H9 (cell line): ENCODE measurements around the gene NDST1. TPM values are rescaled to one million over a fixed set of nuclear protein-coding genes. Genes with fewer than 3 reads are reported as not detected.

Source experiments
- DNase-seq: peaks from one replicate; pipeline ENCODE4 v3.0.0-alpha.2; 2017
- H2AFZ ChIP-seq: one replicate; pipeline ENCODE4 v1.6.1; 2013; ENCODE audit warnings: mild to moderate bottlenecking, low read length, control low read depth, moderate library complexity
- H2AK5ac ChIP-seq: 2 replicates; pipeline ENCODE4 v1.6.1; 2013; ENCODE audit warnings: low read length, control low read depth, mixed read lengths; ENCODE audit not compliant: insufficient read length
- H2BK120ac ChIP-seq: one replicate; pipeline ENCODE4 v1.6.1; 2013; ENCODE audit warnings: low read depth, mild to moderate bottlenecking, low read length, control low read depth, inconsistent platforms; ENCODE audit not compliant: poor library complexity, severe bottlenecking
- H2BK12ac ChIP-seq: 2 replicates; pipeline ENCODE4 v1.6.1; 2013; ENCODE audit warnings: low read length, control low read depth, mixed read lengths, low read depth; ENCODE audit not compliant: insufficient read length
- H2BK15ac ChIP-seq: 2 replicates; pipeline ENCODE4 v1.6.1; 2013; ENCODE audit warnings: low read depth, low read length, control low read depth
- H2BK20ac ChIP-seq: one replicate; pipeline ENCODE4 v1.6.1; 2013; ENCODE audit warnings: low read depth, mild to moderate bottlenecking, low read length, control low read depth, inconsistent platforms; ENCODE audit not compliant: poor library complexity, severe bottlenecking
- H2BK5ac ChIP-seq: 2 replicates; pipeline ENCODE4 v1.6.1; 2013; ENCODE audit warnings: low read length, control low read depth, mixed read lengths; ENCODE audit not compliant: insufficient read length
- H3K14ac ChIP-seq: 2 replicates; pipeline ENCODE4 v1.6.1; 2013; ENCODE audit warnings: low read length, control low read depth; ENCODE audit not compliant: insufficient read depth
- H3K18ac ChIP-seq: 2 replicates; pipeline ENCODE4 v1.6.1; 2013; ENCODE audit warnings: low read depth, mild to moderate bottlenecking, mixed read lengths, low read length, control low read depth; ENCODE audit not compliant: insufficient read length
- H3K23ac ChIP-seq: 2 replicates; pipeline ENCODE4 v1.6.1; 2013; ENCODE audit warnings: low read length, control low read depth, mixed read lengths, low read depth; ENCODE audit not compliant: insufficient read length
- H3K23me2 ChIP-seq: 2 replicates; pipeline ENCODE4 v1.6.1; 2013; ENCODE audit warnings: low read depth, mild to moderate bottlenecking, mixed read lengths, low read length, control low read depth; ENCODE audit not compliant: insufficient read length, poor library complexity, severe bottlenecking
- H3K27ac ChIP-seq: 2 replicates; pipeline ENCODE4 v1.5.1; 2013; ENCODE audit warnings: low read length, control low read depth, mixed read lengths, low read depth; ENCODE audit not compliant: insufficient read length
- H3K27me3 ChIP-seq: 2 replicates; pipeline ENCODE4 v1.6.1; 2013; ENCODE audit warnings: low read length, control low read depth, inconsistent platforms; ENCODE audit not compliant: insufficient read depth
- H3K4ac ChIP-seq: 2 replicates; pipeline ENCODE4 v1.6.1; 2013; ENCODE audit warnings: low read depth, mild to moderate bottlenecking, control low read depth, inconsistent platforms, low read length, moderate library complexity
- H3K4me1 ChIP-seq: 2 replicates; pipeline ENCODE4 v1.6.1; 2013; ENCODE audit warnings: low read length, control low read depth, inconsistent platforms; ENCODE audit not compliant: insufficient read depth
- H3K4me2 ChIP-seq: 2 replicates; pipeline ENCODE4 v1.6.1; 2013; ENCODE audit warnings: low read length, control low read depth, mixed read lengths; ENCODE audit not compliant: insufficient read length, insufficient read depth
- H3K56ac ChIP-seq: 2 replicates; pipeline ENCODE4 v1.6.1; 2013; ENCODE audit warnings: low read depth, mild to moderate bottlenecking, mixed read lengths, low read length, control low read depth; ENCODE audit not compliant: insufficient read length
- H3K79me1 ChIP-seq: 2 replicates; pipeline ENCODE4 v1.6.1; 2013; ENCODE audit warnings: low read depth, mild to moderate bottlenecking, moderate library complexity, low read length, control low read depth, inconsistent platforms; ENCODE audit not compliant: insufficient read depth, poor library complexity, severe bottlenecking
- H3K79me2 ChIP-seq: 2 replicates; pipeline ENCODE4 v1.6.1; 2013; ENCODE audit warnings: low read length, control low read depth, inconsistent platforms; ENCODE audit not compliant: insufficient read depth
- H3K9ac ChIP-seq: 2 replicates; pipeline ENCODE4 v1.6.1; 2013; ENCODE audit warnings: low read length, control low read depth, mixed read lengths; ENCODE audit not compliant: insufficient read length; ENCODE audit errors: extremely low read depth
- H3K9me3 ChIP-seq: one replicate; pipeline ENCODE4 v1.6.1; 2013; ENCODE audit warnings: low read depth, low read length, inconsistent platforms; ENCODE audit not compliant: control insufficient read depth
- H3T11ph ChIP-seq: one replicate; pipeline ENCODE4 v1.6.1; 2013; ENCODE audit warnings: mild to moderate bottlenecking, low read length, control low read depth, inconsistent platforms
- H4K20me1 ChIP-seq: one replicate; pipeline ENCODE4 v1.6.1; 2013; ENCODE audit not compliant: control insufficient read depth, insufficient read length, insufficient read depth
- H4K5ac ChIP-seq: 2 replicates; pipeline ENCODE4 v1.6.1; 2013; ENCODE audit warnings: low read depth, mild to moderate bottlenecking, mixed read lengths, low read length, control low read depth; ENCODE audit not compliant: insufficient read length
- H4K8ac ChIP-seq: replicated peaks from 2 replicates; pipeline ENCODE4 v1.6.1; 2013; ENCODE audit warnings: low read length, control low read depth, mixed read lengths, low read depth; ENCODE audit not compliant: insufficient read length
- H4K91ac ChIP-seq: 2 replicates; pipeline ENCODE4 v1.6.1; 2013; ENCODE audit warnings: low read depth, mild to moderate bottlenecking, moderate library complexity, mixed read lengths, low read length, control low read depth; ENCODE audit not compliant: insufficient read length
- H3K27ac Mint-ChIP-seq, 3 experiments: 2 replicates in 2 of 3; 3 replicates in 1 of 3; pipeline ENCODE4 v1.8.0; 2020 to 2021; ENCODE audit warnings: mixed read lengths in 3 of 3, mild to moderate bottlenecking in 1 of 3, moderate library complexity in 1 of 3
- H3K27me3 Mint-ChIP-seq: 2 replicates; pipeline ENCODE4 v1.8.0; 2021; ENCODE audit warnings: low read depth, mild to moderate bottlenecking, moderate library complexity, mixed read lengths
- H3K36me3 Mint-ChIP-seq, 3 experiments: 2 replicates in 2 of 3; 3 replicates in 1 of 3; pipeline ENCODE4 v1.8.0; 2020 to 2021; ENCODE audit warnings: low read depth in 3 of 3, mixed read lengths in 3 of 3; ENCODE audit not compliant: insufficient read depth in 1 of 3
- H3K4me1 Mint-ChIP-seq, 2 experiments: 2 replicates each; pipeline ENCODE4 v1.8.0; 2020; ENCODE audit warnings: mixed read lengths in 2 of 2
- H3K4me3 Mint-ChIP-seq, 2 experiments: 2 replicates in 1 of 2; 3 replicates in 1 of 2; pipeline ENCODE4 v1.8.0; 2020 to 2021; ENCODE audit warnings: mild to moderate bottlenecking in 2 of 2, mixed read lengths in 2 of 2, moderate library complexity in 1 of 2
- H3K9me3 Mint-ChIP-seq, 2 experiments: 2 replicates in 1 of 2; 3 replicates in 1 of 2; pipeline ENCODE4 v1.8.0; 2020; ENCODE audit warnings: mild to moderate bottlenecking in 2 of 2, mixed read lengths in 2 of 2, moderate library complexity in 1 of 2
- CTCF ChIP-seq: fragments of 200-600 bp; sonication (generic); conservative IDR thresholded peaks from 3 replicates; pipeline ENCODE4 v1.8.0; 2021; ENCODE audit warnings: antibody characterized with exemption, mild to moderate bottlenecking
- WGBS: extraction: QIAGEN DNeasy Blood & Tissue Kit; methylation state at CpG from one replicate; pipeline ENCODE4 v1.1.7; 2013; ENCODE audit warnings: missing lambda C conversion rate, low lambda C conversion rate, mixed read lengths; ENCODE audit not compliant: insufficient read length; ENCODE audit errors: extremely low coverage; 5-methylcytosine and 5-hydroxymethylcytosine counted together
- total RNA-seq: library from RNA; stranded (reverse); gene quantifications from 2 replicates; pipeline ENCODE4 v1.2.1, GENCODE V29; 2021

NDST1 gene
- total RNA-seq, 1 experiment from 2014 or later: 65.5 TPM

DNA sequence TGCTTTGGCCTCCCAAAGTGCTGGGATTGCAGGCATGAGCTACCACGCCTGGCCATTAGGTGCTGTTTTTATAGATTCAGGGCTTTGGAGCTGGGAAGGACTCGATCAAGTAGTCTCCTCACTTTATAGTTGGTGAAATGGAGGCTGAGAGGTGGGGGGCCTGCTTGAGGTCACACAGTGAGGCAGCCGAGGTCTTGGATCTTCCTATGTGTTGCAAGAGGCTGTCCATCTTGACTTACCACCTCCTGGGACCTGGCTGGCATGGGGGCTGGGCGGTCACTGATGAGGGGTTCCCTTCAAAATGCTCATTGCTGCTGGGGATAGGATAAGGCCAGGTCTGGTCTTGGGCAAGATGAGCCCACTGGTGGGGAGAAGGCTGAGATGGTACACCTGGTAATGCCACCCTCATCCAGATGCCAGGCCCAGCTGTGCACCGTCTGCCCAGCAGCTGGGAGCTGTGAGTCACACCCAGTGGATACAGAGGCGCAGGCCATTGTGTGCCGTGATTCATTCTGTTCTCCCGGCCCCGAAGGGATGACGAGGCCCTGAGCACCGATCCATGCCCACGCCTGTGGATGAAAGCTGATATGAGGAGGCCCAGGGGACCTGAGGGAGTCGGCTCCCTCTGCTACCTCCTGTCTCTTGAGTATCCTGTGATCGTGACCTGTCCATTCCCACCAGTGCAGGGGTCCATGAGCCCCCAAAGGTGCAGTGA is 10.5 kb upstream of the NDST1 start:
- Histone ChIP-seq H3K23ac (no peak overlapping the region), H3K4me1 (peaks cover 12% of the 10 kb centered on the region), H2BK12ac (no peak overlapping the region), H3K14ac (no peak overlapping the region), H4K20me1 (no peaks in the 10 kb centered on the region), H3K27ac (no peak overlapping the region), H2BK15ac (no peak overlapping the region), H3K23me2 (no peaks in the 10 kb centered on the region), H2BK120ac (no peak overlapping the region), H3T11ph (no peak overlapping the region), H3K79me1 (peaks cover 14% of the 10 kb centered on the region), H4K8ac (no peak overlapping the region), H3K18ac (no peak overlapping the region), H2BK5ac (no peak overlapping the region), H3K9ac (no peak overlapping the region), H3K79me2 (peaks cover 18% of the 10 kb centered on the region; the same call in 1 of the 2 replicates), H2BK20ac (no peak overlapping the region), H3K9me3 (no peaks in the 10 kb centered on the region), H2AK5ac (no peak overlapping the region), H3K4ac (no peak overlapping the region), H2AFZ (no peak overlapping the region), H3K56ac (no peak overlapping the region), H4K91ac (no peak overlapping the region), H3K27me3 (no peaks in the 10 kb centered on the region), H4K5ac (no peak overlapping the region), H3K4me2 (no peak overlapping the region)
- Mint-ChIP-seq H3K36me3 (peaks cover 2 to 14% (median 6%) of the 10 kb centered on the region in 3 experiments; a peak in 5 of 7 replicates), H3K27ac (peak overlapping the region; percentile 78 to 97 (median 93); a peak in 6 of 7 replicates), H3K4me1 (peaks cover 51 to 60% of the 10 kb centered on the region in 2 experiments), H3K4me3 (peak overlapping the region in 1 of 2 experiments; percentile 26; a peak in 2 of 5 replicates), H3K27me3 (no peaks in the 10 kb centered on the region), H3K9me3 (no peaks in the 10 kb centered on the region)
- no peak for TF ChIP-seq CTCF
- no CpG with 5 or more reads among the region's 14 CpGs for WGBS
- no peak for DNase-seq
